MM.1S (cell line): ENCODE measurements around the gene NTM.

Source experiments
- EZH2 ChIP-seq: fragments of 300-600 bp; sonication (generic); optimal IDR thresholded peaks from 2 replicates; pipeline ENCODE3; 2017; ENCODE audit warnings: low read depth, mild to moderate bottlenecking, antibody characterized with exemption, low read length, mixed read lengths
- EZH2phosphoT487 ChIP-seq: fragments of 300-600 bp; sonication (generic); IDR thresholded peaks from 2 replicates; pipeline ENCODE4 v1.6.1; 2018; ENCODE audit warnings: antibody characterized with exemption, low read length
- TF ChIP-seq, protein P1 (sequence below): fragments of 300-600 bp; sonication (generic); IDR thresholded peaks from 2 replicates; pipeline ENCODE4 v1.5.1; 2016; ENCODE audit warnings: antibody characterized with exemption, low read length, mixed read lengths

DNA sequence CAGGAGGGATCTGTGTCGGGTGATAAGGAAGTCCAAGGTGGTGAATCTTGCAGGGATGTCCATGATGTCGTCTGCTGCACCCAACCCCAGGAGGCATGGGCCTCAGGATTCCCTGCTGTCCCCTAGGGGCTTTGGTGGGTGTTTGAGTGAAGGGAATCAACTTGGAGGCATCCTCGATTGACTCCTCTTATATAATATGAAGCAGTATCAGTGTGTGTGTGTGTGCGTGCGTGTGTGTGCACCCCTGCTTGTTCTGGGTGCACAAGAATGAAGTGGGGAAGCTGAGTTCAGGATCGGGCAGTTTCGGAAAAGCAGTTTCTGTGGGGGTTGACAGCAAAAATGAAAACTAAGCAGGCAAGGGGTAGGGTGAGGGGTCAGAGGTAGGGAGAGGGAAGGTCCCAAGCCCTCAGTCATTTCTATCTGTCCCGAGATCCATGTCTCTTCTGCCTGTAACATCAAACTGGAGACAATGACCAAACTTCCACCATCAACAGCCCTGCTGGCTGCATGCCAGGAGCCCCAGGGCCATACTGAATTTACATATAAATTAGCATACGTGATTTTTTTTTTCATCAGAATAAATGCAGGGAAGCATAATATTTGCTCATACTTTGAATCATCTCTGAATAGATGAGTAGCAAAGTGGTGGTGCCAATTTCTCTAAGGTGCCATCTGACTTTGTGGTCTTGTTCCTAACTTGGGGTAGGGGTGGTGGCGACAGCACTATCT, 2.0 kb downstream of the NTM start:
- TF ChIP-seq, protein P1, sequence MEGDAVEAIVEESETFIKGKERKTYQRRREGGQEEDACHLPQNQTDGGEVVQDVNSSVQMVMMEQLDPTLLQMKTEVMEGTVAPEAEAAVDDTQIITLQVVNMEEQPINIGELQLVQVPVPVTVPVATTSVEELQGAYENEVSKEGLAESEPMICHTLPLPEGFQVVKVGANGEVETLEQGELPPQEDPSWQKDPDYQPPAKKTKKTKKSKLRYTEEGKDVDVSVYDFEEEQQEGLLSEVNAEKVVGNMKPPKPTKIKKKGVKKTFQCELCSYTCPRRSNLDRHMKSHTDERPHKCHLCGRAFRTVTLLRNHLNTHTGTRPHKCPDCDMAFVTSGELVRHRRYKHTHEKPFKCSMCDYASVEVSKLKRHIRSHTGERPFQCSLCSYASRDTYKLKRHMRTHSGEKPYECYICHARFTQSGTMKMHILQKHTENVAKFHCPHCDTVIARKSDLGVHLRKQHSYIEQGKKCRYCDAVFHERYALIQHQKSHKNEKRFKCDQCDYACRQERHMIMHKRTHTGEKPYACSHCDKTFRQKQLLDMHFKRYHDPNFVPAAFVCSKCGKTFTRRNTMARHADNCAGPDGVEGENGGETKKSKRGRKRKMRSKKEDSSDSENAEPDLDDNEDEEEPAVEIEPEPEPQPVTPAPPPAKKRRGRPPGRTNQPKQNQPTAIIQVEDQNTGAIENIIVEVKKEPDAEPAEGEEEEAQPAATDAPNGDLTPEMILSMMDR, result no peak
- TF ChIP-seq EZH2 (no peak), EZH2phosphoT487 (no peak)
